ENCODE data around the gene SH3BP1.

SH3BP1 gene

GRCh38 chr22:37672206-37672919 is 32.9 kb downstream of the SH3BP1 start:
- Histone ChIP-seq H3K79me2 (ENCODE audit: low read length) (peaks cover 12% of the 10 kb centered on the region; the same call in 1 of the 2 replicates), H3K4me2 (ENCODE audit: low read length) (peak overlapping the region; percentile 27), H3K27ac (ENCODE audit: low read length) (no peak overlapping the region), H3K27me3 (ENCODE audit: low read depth, low read length) (no peaks in the 10 kb centered on the region), H3K36me3 (replicated peaks; ENCODE audit: low read depth, low read length) (peaks cover 3% of the 10 kb centered on the region), H2AFZ (ENCODE audit: low read depth, low read length) (no peak overlapping the region), H3K4me3 (ENCODE audit: low read length) (no peak overlapping the region), H3K4me1 (ENCODE audit: low read length) (peaks cover 28% of the 10 kb centered on the region), H4K20me1 (ENCODE audit: insufficient read depth, low read length) (no peaks in the 10 kb centered on the region), H3K9ac (ENCODE audit: low read length) (no peak overlapping the region), H3K9me3 (ENCODE audit: insufficient read depth, low read length) (no peaks in the 10 kb centered on the region)
- TF ChIP-seq CTCF (IDR thresholded peaks at IDR 0.05; ENCODE audit: low read depth, low read length) = no peak
- TF ChIP-seq EZH2phosphoT487 (IDR thresholded peaks at IDR 0.05; ENCODE audit: low read depth) = no peak

GRCh38 chr22:37672920-37673455 is 33.5 kb downstream of the SH3BP1 start:
- no peaks in the 10 kb centered on the region for H3K27me3 ChIP-seq (ENCODE audit: low read depth, low read length)
- H3K36me3 ChIP-seq (replicated peaks; ENCODE audit: low read depth, low read length) = peaks cover 3% of the 10 kb centered on the region
- TF ChIP-seq EZH2phosphoT487 (IDR thresholded peaks at IDR 0.05; ENCODE audit: low read depth) (no peak), CTCF (IDR thresholded peaks at IDR 0.05; ENCODE audit: low read depth, low read length) (no peak)
- peak overlapping the region; percentile 27; the same call in 1 of the 2 replicates for H3K4me2 ChIP-seq (ENCODE audit: low read length)
- peaks cover 12% of the 10 kb centered on the region; the same call in 1 of the 2 replicates for H3K79me2 ChIP-seq (ENCODE audit: low read length)
- H3K4me3 ChIP-seq (ENCODE audit: low read length) = no peak overlapping the region
- H3K9ac ChIP-seq (ENCODE audit: low read length) = no peak overlapping the region
- H2AFZ ChIP-seq (ENCODE audit: low read depth, low read length) = no peak overlapping the region
- H3K4me1 ChIP-seq (ENCODE audit: low read length) = peaks cover 31% of the 10 kb centered on the region
- H3K27ac ChIP-seq (ENCODE audit: low read length) = no peak overlapping the region
- no peaks in the 10 kb centered on the region for H3K9me3 ChIP-seq (ENCODE audit: insufficient read depth, low read length)
- no peaks in the 10 kb centered on the region for H4K20me1 ChIP-seq (ENCODE audit: insufficient read depth, low read length)

GRCh38 chr22:37674248-37674647 is 34.8 kb downstream of the SH3BP1 start:
- no peak overlapping the region for H2AFZ ChIP-seq (ENCODE audit: low read depth, low read length)
- H3K4me2 ChIP-seq (ENCODE audit: low read length) = no peak overlapping the region
- peaks cover 33% of the 10 kb centered on the region for H3K4me1 ChIP-seq (ENCODE audit: low read length)
- no peak overlapping the region for H3K9ac ChIP-seq (ENCODE audit: low read length)
- H3K9me3 ChIP-seq (ENCODE audit: insufficient read depth, low read length) = no peaks in the 10 kb centered on the region
- H3K79me2 ChIP-seq (ENCODE audit: low read length) = peaks cover 12% of the 10 kb centered on the region; the same call in 1 of the 2 replicates
- H3K27me3 ChIP-seq (ENCODE audit: low read depth, low read length) = no peaks in the 10 kb centered on the region
- H3K27ac ChIP-seq (ENCODE audit: low read length) = no peak overlapping the region
- no peak overlapping the region for H3K4me3 ChIP-seq (ENCODE audit: low read length)
- H3K36me3 ChIP-seq (replicated peaks; ENCODE audit: low read depth, low read length) = peaks cover 3% of the 10 kb centered on the region
- no peaks in the 10 kb centered on the region for H4K20me1 ChIP-seq (ENCODE audit: insufficient read depth, low read length)
- TF ChIP-seq CTCF (IDR thresholded peaks at IDR 0.05; ENCODE audit: low read depth, low read length) (no peak), EZH2phosphoT487 (IDR thresholded peaks at IDR 0.05; ENCODE audit: low read depth) (no peak)
